GM20000 (cell line): ENCODE data around the gene CTNNA3.

Experiments
- DNase-seq: peaks from one replicate; pipeline ENCODE4 v3.0.0; 2012; ENCODE audit warnings: low spot score
- TF ChIP-seq, protein P1 (sequence below): IDR thresholded peaks from 2 replicates; pipeline ENCODE4 v1.5.1; 2012; ENCODE audit warnings: mild to moderate bottlenecking, control low read depth; ENCODE audit errors: extremely low read depth, missing control alignments

CTNNA3 gene

DNA sequence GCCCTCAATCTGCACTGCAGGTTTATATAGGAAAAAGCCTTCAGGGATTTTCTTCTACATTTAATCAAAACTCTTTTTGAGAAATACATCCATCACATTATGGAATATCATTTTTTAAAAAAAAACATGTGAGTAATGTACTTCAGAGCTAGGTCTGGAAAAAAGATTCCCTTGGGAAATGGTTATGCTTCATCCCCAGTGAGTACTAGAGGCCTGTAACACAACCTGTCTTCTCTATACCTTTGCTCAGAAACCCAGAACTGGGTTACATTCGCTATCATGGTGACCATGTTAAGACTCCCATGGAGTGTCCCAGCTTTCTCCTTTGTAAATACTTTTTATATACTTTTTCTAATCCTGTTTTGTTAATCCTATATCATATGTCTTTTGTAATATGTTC, 583.2 kb downstream of the CTNNA3 start:
- DNase-seq = no peak
- TF ChIP-seq, protein P1, sequence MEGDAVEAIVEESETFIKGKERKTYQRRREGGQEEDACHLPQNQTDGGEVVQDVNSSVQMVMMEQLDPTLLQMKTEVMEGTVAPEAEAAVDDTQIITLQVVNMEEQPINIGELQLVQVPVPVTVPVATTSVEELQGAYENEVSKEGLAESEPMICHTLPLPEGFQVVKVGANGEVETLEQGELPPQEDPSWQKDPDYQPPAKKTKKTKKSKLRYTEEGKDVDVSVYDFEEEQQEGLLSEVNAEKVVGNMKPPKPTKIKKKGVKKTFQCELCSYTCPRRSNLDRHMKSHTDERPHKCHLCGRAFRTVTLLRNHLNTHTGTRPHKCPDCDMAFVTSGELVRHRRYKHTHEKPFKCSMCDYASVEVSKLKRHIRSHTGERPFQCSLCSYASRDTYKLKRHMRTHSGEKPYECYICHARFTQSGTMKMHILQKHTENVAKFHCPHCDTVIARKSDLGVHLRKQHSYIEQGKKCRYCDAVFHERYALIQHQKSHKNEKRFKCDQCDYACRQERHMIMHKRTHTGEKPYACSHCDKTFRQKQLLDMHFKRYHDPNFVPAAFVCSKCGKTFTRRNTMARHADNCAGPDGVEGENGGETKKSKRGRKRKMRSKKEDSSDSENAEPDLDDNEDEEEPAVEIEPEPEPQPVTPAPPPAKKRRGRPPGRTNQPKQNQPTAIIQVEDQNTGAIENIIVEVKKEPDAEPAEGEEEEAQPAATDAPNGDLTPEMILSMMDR = no peak

- DNase-seq = no peak
- TF ChIP-seq, protein P1 = no peak
These were observed 585.7 kb downstream of the CTNNA3 start for GRCh38 chr10:67110286-67110685.

- DNase-seq = no peak
These were observed 588.3 kb downstream of the CTNNA3 start for GRCh38 chr10:67107670-67108069.

DNA sequence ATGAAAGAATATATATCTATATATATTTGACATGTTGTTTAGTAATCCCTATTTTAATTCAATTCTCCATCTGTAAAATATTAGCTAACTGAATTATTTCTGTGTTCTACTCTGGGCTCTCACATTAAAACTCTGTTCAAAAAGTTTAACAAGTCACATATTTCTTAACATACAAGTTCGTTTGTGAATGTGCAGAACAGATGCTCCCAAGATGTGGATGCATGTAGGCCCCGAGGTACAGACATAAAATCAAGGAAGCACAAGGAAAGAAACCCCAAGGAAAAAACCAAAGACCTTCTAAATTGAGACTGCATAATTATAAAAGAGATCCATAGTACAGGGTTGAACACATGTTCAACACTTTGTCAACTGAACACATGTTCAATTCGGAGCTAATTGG, 595.0 kb downstream of the CTNNA3 start:
- TF ChIP-seq, protein P1 = no peak
- no peak for DNase-seq

More at GRCh38 chr10:67107670-67108069, 588.3 kb downstream of the CTNNA3 start:
- TF ChIP-seq, protein P1 = no peak

DNA sequence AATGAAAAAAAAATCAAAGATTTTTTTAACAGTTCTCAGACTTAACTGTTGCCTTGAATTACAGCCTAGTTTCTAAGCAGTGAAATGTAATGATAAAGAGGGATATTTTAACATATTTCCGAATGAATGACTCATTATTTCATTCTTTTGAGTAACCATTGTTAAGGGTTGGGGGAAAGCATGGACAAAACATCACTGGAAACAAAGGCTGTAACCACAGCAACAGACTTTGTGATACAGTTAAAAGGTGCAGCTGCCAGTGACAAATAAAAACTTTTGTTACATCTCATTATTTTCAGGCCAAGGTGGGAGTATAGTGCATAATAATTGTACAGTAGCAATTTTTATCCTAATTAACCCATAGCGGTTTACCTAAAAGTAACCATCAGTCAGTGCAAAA, 597.5 kb downstream of the CTNNA3 start:
- TF ChIP-seq, protein P1 = no peak
- no peak for DNase-seq

- TF ChIP-seq, protein P1 = no peak
These were observed 600.5 kb downstream of the CTNNA3 start for GRCh38 chr10:67095531-67095930.

GRCh38 chr10:67088036-67088435, 608.0 kb downstream of the CTNNA3 start:
- TF ChIP-seq, protein P1 = no peak
- DNase-seq = no peak

More at GRCh38 chr10:67095531-67095930, 600.5 kb downstream of the CTNNA3 start:
- DNase-seq = no peak

- TF ChIP-seq, protein P1 = no peak
- DNase-seq = no peak
These were observed 608.9 kb downstream of the CTNNA3 start for GRCh38 chr10:67087135-67087425.
